Ammon's horn (tissue), 1 donor: ENCODE measurements around the gene AHR.
A peak's percentile ranks its signal among the peaks of the same experiment; 100 is the strongest.

Experiments used
- DNase-seq: peaks from one replicate; pipeline ENCODE4 v3.0.0-alpha.2; 2016; ENCODE audit warnings: low spot score

Gene AHR

GRCh38 chr7:17304926-17305325 is 6.5 kb downstream of the AHR start:
- no peak for DNase-seq

DNA sequence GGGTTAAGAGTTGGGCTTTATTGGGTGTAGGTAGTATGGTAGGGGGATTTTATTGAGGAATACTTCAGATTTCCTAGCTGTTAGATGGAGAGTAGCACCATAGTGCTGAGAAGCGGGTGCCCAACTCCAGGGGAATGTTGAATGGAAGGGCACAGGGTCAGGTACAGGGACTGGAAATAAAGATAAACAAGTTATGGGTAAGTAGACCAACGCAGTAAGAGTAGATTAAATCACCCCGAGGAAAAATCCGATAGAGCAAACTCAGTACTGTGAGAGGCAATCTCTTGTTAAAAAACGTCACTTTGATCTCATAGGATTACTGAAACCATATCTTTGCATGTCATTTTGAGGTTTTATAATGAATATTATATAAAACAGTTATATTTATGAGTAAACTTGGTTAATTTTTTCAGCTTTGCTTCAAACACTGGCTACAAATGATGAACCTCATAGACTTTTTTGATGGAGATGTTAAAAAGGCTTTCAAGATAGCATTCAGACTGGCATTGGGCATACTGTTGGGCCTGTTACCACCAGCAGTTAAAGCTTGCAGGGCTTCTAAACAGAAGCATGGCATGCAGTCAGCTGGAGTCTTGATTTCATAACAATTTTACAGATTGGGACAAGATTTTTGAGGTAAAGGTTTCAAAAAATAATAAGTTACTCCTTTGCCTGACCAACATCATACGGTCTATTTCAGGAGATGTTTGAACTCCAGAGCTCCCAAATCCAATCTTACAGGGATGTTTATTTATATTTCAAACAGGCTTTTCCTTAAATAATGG is 7.1 kb downstream of the AHR start:
- no peak for DNase-seq

GRCh38 chr7:17307000-17307399 is 8.5 kb downstream of the AHR start:
- peak; percentile 37 for DNase-seq

DNA sequence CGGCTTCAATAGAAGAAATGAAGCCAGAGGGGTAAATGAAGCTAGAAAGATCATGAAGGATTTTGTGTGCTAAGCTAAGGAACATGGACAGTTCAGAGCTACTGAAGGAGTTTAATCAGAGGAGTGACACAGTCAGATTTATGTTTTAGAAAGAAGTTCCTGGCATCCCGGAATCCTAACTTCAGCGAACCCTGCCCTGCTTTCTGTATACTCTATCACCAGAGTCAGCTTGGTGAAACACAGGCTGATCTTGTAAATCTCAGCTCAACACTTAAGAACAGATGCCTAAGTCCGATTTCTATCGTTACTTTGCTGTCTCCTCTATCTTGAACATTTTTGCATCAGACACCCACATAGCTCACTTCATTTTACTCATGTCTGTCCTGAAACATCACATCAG is 9.1 kb downstream of the AHR start:
- DNase-seq: no peak

- no peak for DNase-seq
These were observed 9.7 kb downstream of the AHR start for GRCh38 chr7:17307969-17308648.

DNA sequence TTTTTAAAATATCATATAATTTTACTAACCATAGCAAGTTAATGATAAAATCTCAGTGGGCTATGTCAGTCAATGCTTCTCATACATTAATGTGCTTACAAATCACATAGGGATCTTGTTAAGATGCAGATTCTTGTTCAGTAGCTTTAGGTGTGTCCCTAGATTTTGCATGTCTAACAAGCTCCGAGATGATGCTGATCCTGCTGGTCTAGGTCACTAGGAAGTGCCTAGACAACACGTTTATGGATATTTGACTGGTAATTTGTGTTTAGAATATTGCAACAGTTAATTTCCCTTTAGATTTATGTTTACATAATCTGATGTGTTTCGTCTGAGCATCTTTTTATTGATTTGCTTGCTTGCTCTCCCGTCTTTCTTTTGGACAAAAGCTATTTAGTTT is 12.7 kb downstream of the AHR start:
- DNase-seq: no peak

DNA sequence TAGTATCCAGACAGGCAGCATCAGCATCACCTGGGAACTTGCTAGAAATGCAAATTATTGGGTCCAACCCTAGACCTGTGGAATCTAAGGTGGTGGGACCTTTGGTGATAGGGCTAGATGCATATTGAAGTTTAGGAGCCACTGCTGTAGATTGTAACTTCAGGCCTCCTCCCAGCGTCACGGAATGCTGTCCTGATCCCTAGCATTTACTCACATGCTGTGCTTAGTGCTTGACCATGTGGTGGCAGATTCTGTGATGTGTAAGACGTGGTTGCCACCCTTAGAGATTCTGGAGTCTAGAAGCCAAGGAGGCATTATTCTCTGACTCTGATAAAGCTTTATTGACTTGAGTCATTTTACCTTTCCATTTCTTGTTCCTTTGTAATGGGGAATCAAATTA is 13.5 kb downstream of the AHR start:
- DNase-seq: no peak

- DNase-seq: no peak
These were observed 14.2 kb downstream of the AHR start for GRCh38 chr7:17312641-17313040.

DNA sequence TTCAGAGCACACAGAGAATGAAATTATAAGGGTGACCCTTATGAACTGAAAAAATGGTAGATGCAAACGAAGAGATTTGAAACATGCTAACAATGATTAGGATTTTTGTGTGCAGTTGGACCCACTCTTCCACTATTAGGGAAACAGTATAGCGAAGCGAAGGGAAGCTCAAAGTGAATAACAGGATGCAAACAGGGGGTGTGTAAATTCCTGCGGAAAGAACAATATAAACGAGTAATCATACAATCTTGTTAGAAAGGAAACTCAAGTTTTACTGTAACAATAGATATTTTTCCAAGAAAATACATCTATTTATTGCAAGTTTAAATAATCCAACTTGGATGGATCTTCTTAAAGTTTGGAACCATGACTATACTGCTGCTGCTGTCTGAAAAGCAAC is 14.7 kb downstream of the AHR start:
- DNase-seq: no peak

GRCh38 chr7:17315974-17316373 is 17.5 kb downstream of the AHR start:
- no peak for DNase-seq

GRCh38 chr7:17318146-17318545 is 19.7 kb downstream of the AHR start:
- no peak for DNase-seq

DNA sequence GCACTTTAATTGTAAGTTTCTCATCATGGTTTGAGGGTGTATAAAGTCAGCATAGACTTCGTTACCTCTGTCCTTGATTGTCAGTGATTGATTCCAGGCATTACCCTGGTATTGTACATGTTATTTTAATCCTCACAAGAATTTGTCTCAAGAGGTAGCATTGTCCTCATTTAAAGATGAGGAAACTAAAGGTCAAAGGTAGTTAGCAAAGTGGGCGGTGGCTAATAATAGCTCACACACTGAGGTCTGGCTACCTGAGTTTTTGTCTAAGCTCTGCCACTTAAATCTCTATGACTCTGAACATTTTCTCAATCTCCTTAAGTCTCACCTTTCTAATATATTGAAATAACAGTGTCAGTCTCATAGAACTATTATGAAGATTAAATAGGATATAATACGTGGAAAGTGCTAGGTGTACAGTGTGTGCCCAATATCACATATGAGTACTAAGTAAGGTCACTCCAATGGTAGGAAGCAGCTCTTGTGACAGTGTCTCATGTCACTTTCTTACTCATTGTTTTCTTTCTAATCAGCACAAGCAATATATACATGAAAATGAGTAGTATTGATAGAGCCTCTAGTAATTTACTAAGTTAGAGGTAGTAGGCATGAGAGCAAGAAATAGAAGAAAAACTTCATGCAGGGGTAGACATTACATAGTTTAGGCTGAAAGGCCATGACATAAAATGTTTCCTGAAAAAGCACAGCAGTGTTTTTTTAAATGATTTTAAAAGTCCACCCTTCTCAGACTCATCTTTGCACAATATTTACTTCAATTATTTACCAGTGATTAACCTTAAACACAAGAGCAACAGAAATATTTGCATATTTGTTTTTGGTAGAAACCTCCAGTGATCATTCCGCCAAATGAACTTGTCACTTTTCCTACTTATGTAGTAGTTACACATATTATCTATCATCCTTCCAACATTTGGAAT is 21.0 kb downstream of the AHR start:
- DNase-seq: no peak

GRCh38 chr7:17320102-17320497 is 21.6 kb downstream of the AHR start:
- no peak for DNase-seq

DNA sequence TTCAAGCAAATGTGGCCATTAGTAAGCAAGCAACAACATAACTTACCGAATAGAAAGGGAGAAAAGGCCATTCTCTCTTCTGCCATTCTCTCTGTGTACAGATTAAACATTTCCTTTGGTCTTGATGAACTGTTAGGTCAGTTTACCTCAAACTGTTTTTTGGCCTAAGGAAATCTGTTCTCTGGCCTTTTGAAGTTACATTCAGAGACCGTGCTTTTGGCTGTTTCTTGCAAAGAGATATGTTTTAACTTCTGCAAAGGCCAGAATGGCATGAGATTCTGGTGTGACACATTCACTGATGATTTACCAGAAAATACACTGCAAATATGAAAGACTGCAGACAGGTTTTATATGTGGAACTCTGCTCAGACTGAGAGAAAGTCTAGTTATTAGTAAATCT is 22.2 kb downstream of the AHR start:
- no peak for DNase-seq

DNA sequence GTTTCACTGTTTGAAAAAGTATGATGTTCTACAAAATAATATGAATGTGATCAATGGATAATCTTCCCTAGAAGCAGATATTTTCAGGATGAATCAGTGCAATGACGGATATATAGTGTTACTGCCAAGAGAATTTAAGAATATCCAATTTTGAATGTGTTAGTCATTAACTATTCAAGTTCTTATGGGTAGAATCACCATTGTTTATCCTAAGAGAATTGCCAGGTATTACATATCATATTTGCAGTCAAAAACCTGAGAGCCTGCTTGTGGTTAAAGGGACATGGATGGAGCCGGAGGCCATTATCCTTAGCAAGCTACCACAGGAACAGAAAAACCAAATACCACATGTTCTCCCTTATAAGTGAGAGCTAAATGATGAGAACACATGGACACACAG is 26.9 kb downstream of the AHR start:
- no peak for DNase-seq

GRCh38 chr7:17326378-17326777 is 27.9 kb downstream of the AHR start:
- no peak for DNase-seq

GRCh38 chr7:17328641-17329040 is 30.2 kb downstream of the AHR start:
- no peak for DNase-seq

GRCh38 chr7:17329440-17329839 is 31.0 kb downstream of the AHR start:
- no peak for DNase-seq

GRCh38 chr7:17331891-17332501 is 33.5 kb downstream of the AHR start:
- no peak for DNase-seq

GRCh38 chr7:17333221-17333620 is 34.8 kb downstream of the AHR start:
- DNase-seq: no peak

DNA sequence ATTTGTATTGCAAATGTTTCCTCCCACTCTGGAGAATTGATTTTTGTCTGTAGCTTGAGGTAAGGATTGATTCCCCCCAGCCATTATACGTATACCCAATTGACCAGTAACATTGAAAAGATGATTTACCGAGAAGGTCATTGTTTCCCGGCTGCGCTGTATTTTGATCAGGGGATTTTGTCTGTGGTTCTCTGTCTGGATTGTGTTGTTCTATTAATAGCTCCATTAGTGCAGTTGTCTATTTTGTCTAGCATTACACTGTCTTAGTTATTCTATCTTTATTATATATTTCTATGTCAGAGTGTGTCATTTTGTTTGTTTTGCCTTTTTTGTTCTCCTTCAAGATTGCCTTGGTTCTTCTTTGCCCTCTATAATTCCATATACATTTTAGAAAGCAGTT is 37.7 kb downstream of the AHR start:
- no peak for DNase-seq

- no peak for DNase-seq
These were observed 40.7 kb downstream of the AHR start for GRCh38 chr7:17339139-17339538.
